SK-N-SH (cell line): ENCODE data around the gene BMX. TPM values are rescaled to one million over a fixed set of nuclear protein-coding genes. Genes with fewer than 3 reads are reported as not detected.

Source experiments
- CTCF ChIA-PET: fragments of 300-600, 350-600 bp; formaldehyde crosslinking; extraction: SDS; loops from one replicate; lab custom pipeline; 2021; lab: Yijun Ruan, JAX
- POLR2A ChIA-PET: fragments of 350-600 bp; sonication (Branson Sonifier 250); formaldehyde crosslinking; extraction: SDS; loops from one replicate; lab custom pipeline; 2020; ENCODE audit warnings: antibody characterized with exemption, inconsistent platforms; lab: Yijun Ruan, JAX
- DNase-seq: peaks from one replicate; pipeline ENCODE4 v3.0.0; 2012
- H2AFZ ChIP-seq: fragments of 200-600 bp; sonication (generic); 2 replicates; pipeline ENCODE4 v1.8.1; 2016; ENCODE audit warnings: antibody characterized with exemption, mild to moderate bottlenecking, low read depth
- H3F3A ChIP-seq: fragments of 200-600 bp; sonication (generic); replicated peaks from 2 replicates; pipeline ENCODE3; 2016; ENCODE audit warnings: antibody characterized with exemption, mild to moderate bottlenecking; ENCODE audit not compliant: insufficient read depth
- H3K27ac ChIP-seq, 2 experiments: fragments of 200-500 bp in 1 of 2; fragments of 200-600 bp in 1 of 2; sonication (Bioruptor generic) in 1 of 2; sonication (generic), shearing (Covaris generic) in 1 of 2; 2 replicates each; pipeline versions ENCODE4 v1.5.1 to v1.6.1; 2014 to 2016; ENCODE audit warnings: low read depth in 2 of 2, inconsistent platforms in 1 of 2, low read length in 1 of 2, mild to moderate bottlenecking in 1 of 2, mixed read lengths in 1 of 2
- H3K27me3 ChIP-seq: fragments of 200-600 bp; sonication (generic), shearing (Covaris generic); 2 replicates; pipeline ENCODE4 v1.6.1; 2016; ENCODE audit warnings: mixed run types; ENCODE audit not compliant: insufficient read depth
- H3K36me3 ChIP-seq, 2 experiments: fragments of 200-500 bp in 1 of 2; fragments of 200-600 bp in 1 of 2; sonication (Bioruptor generic) in 1 of 2; sonication (generic) in 1 of 2; replicated peaks in 1 of 2; 2 replicates each; pipeline versions ENCODE3 to v1.5.1; 2014 to 2016; ENCODE audit warnings: low read length in 1 of 2, mild to moderate bottlenecking in 1 of 2; ENCODE audit not compliant: insufficient read depth in 2 of 2, control insufficient read depth in 1 of 2
- H3K4me1 ChIP-seq, 2 experiments: fragments of 200-500 bp in 1 of 2; fragments of 200-600 bp in 1 of 2; sonication (Bioruptor generic) in 1 of 2; sonication (generic), shearing (Covaris generic) in 1 of 2; 2 replicates each; pipeline versions ENCODE4 v1.5.1 to v1.6.1; 2014 to 2016; ENCODE audit warnings: low read depth in 1 of 2, low read length in 1 of 2, mixed run types in 1 of 2; ENCODE audit not compliant: insufficient read depth in 2 of 2, control insufficient read depth in 1 of 2
- H3K4me2 ChIP-seq: fragments of 200-600 bp; sonication (generic), shearing (Covaris generic); 2 replicates; pipeline ENCODE4 v1.6.1; 2017; ENCODE audit warnings: mixed run types
- H3K4me3 ChIP-seq, 2 experiments: fragments of 200-500 bp in 1 of 2; fragments of 200-600 bp in 1 of 2; sonication (Bioruptor generic) in 1 of 2; sonication (generic), shearing (Covaris generic) in 1 of 2; 2 replicates each; pipeline versions ENCODE4 v1.5.1 to v1.8.1; 2014 to 2016; ENCODE audit warnings: low read depth in 2 of 2, inconsistent platforms in 1 of 2, low read length in 1 of 2, mild to moderate bottlenecking in 1 of 2, mixed read lengths in 1 of 2, moderate library complexity in 1 of 2
- H3K79me2 ChIP-seq: fragments of 200-600 bp; sonication (generic); 2 replicates; pipeline ENCODE4 v1.8.1; 2017; ENCODE audit warnings: mild to moderate bottlenecking; ENCODE audit not compliant: insufficient read depth
- H3K9ac ChIP-seq: fragments of 200-600 bp; sonication (generic); 2 replicates; pipeline ENCODE4 v1.6.1; 2017; ENCODE audit warnings: mixed run types
- H3K9me2 ChIP-seq: fragments of 200-600 bp; sonication (generic); 2 replicates; pipeline ENCODE4 v1.6.1; 2017; ENCODE audit warnings: mixed run types
- H3K9me3 ChIP-seq: fragments of 200-600 bp; sonication (generic); 2 replicates; pipeline ENCODE4 v1.6.1; 2017; ENCODE audit warnings: mixed run types, mild to moderate bottlenecking, moderate library complexity
- H4K20me1 ChIP-seq: fragments of 200-600 bp; sonication (generic); 2 replicates; pipeline ENCODE4 v1.6.1; 2017; ENCODE audit warnings: mild to moderate bottlenecking, mixed run types; ENCODE audit not compliant: insufficient read depth
- EP300 ChIP-seq, 2 experiments: IDR thresholded peaks; 2 replicates each; pipeline versions ENCODE4 v1.4.0 to v1.6.1; 2012; ENCODE audit warnings: borderline replicate concordance in 1 of 2, low read depth in 1 of 2, low read length in 1 of 2
- EZH2phosphoT487 ChIP-seq: fragments of 200-600 bp; sonication (generic); IDR thresholded peaks from 2 replicates; pipeline ENCODE4 v1.6.1; 2017; ENCODE audit warnings: low read depth, mixed run types, mild to moderate bottlenecking, antibody characterized with exemption, moderate library complexity, borderline replicate concordance
- FOXJ3 ChIP-seq: sonication (generic); formaldehyde crosslinking; IDR thresholded peaks from 2 replicates; pipeline ENCODE4 v1.5.1; 2020; ENCODE audit warnings: mild to moderate bottlenecking, missing genetic modification reagents
- FOXM1 ChIP-seq: IDR thresholded peaks from 2 replicates; pipeline ENCODE4 v1.4.0; 2012; ENCODE audit warnings: low read depth, mild to moderate bottlenecking
- GATA2 ChIP-seq: sonication (generic); formaldehyde crosslinking; IDR thresholded peaks from 2 replicates; pipeline ENCODE4 v1.5.0; 2020; ENCODE audit warnings: mild to moderate bottlenecking, missing genetic modification reagents
- IRF3 ChIP-seq: fragments of 150-350 bp; IDR thresholded peaks from 2 replicates; pipeline ENCODE4 v1.6.1; 2016; ENCODE audit warnings: mild to moderate bottlenecking, low read depth, low read length
- NRF1 ChIP-seq: IDR thresholded peaks from 2 replicates; pipeline ENCODE4 v1.6.1; 2012; ENCODE audit warnings: low read depth, mild to moderate bottlenecking, low read length
- PBX3 ChIP-seq: IDR thresholded peaks from 2 replicates; pipeline ENCODE4; 2012
- POLR2AphosphoS5 ChIP-seq: IDR thresholded peaks from 2 replicates; pipeline ENCODE4 v1.6.1; 2012; ENCODE audit warnings: low read depth, low read length
- RAD21 ChIP-seq: IDR thresholded peaks from 2 replicates; pipeline ENCODE4 v1.6.1; 2012; ENCODE audit warnings: mild to moderate bottlenecking, low read length
- RXRA ChIP-seq: IDR thresholded peaks from 2 replicates; pipeline ENCODE4 v1.4.0; 2012; ENCODE audit warnings: low read depth, mild to moderate bottlenecking, borderline replicate concordance
- SIN3A ChIP-seq: IDR thresholded peaks from 2 replicates; pipeline ENCODE4 v1.6.1; 2012; ENCODE audit warnings: low read depth, mild to moderate bottlenecking, low read length, moderate library complexity, borderline replicate concordance
- SMC3 ChIP-seq: IDR thresholded peaks from 2 replicates; pipeline ENCODE4 v1.6.1; 2012; ENCODE audit warnings: low read depth, low read length, improper control_type of control experiment
- TAF1 ChIP-seq: IDR thresholded peaks from 2 replicates; pipeline ENCODE4 v1.6.1; 2012; ENCODE audit warnings: low read depth, mild to moderate bottlenecking, low read length, moderate library complexity, borderline replicate concordance
- TCF12 ChIP-seq: IDR thresholded peaks from 2 replicates; pipeline ENCODE4 v1.4.0; 2012
- WGBS: methylation state at CpG from one replicate; pipeline ENCODE4 v1.1.6; 2017; ENCODE audit warnings: low lambda C conversion rate; 5-methylcytosine and 5-hydroxymethylcytosine counted together
- polyA plus RNA-seq, 3 experiments: library from polyadenylated mRNA; depleted of rRNA; stranded (reverse); fragments of >200 nt; gene quantifications; 2 replicates each; pipeline ENCODE4 v1.2.3, GENCODE V29; 2012
- TF ChIP-seq, protein P1 (sequence below): IDR thresholded peaks from 2 replicates; pipeline ENCODE4 v1.4.0; 2012; ENCODE audit warnings: low read depth

Gene BMX
- polyA plus RNA-seq, 1 of the 3 experiments (the other 2 are of a cell fraction) = not detected

- ChIA-PET CTCF (interaction anchor here (0.7 to 2.5 kb wide), 4 partner anchors 75 to 218 kb away, joined by 3 to 12 read pairs (median 4); partner anchors contain the start of gene PIR), POLR2A (no interaction called here)
- DNase-seq = no peak
- Histone ChIP-seq H3K4me1 (peaks cover 0 to 7% of the 10 kb centered on the region in 2 experiments; a peak in 2 of 4 replicates), H3K4me2 (no peak overlapping the region), H3K79me2 (no peaks in the 10 kb centered on the region), H3K9me2 (no peaks in the 10 kb centered on the region), H3F3A (no peaks in the 10 kb centered on the region), H2AFZ (no peak overlapping the region), H3K9ac (no peak overlapping the region), H3K4me3 (no peak overlapping the region), H3K27me3 (peaks cover 6% of the 10 kb centered on the region; the same call in 1 of the 2 replicates), H4K20me1 (no peaks in the 10 kb centered on the region), H3K36me3 (no peaks in the 10 kb centered on the region), H3K9me3 (no peaks in the 10 kb centered on the region), H3K27ac (no peak overlapping the region)
- 21% methylated on average over 7 of the region's 7 CpGs for WGBS
- peak; percentile 53 for TF ChIP-seq RAD21
- TF ChIP-seq SIN3A = no peak
- TF ChIP-seq POLR2AphosphoS5 = no peak
These were observed 67.4 kb downstream of the BMX start for GRCh38 chrX:15567886-15568616.

DNA sequence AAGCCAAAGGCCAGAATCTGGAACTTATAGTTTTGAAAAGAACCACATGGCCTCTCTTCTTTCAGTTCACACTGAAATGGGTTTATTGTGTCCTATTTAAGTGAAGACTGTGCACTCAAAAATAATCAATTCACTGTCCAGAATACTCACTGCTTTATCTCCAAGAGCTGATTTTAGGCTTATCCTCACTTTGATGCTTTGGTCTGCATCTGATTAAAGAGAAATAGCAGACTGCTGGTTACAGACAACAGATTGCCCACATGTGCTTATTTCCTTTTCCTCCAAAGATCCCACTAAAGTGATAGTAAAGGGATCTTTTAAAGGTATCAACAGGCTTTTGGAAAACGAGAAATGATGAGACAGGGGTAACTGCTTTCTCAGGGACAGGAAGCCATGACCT is 69.5 kb downstream of the BMX start:
- Histone ChIP-seq H3K27ac (peak overlapping the region in 1 of 2 experiments; percentile 85; a peak in 2 of 4 replicates), H3K4me1 (peaks cover 0 to 7% of the 10 kb centered on the region in 2 experiments; a peak in 2 of 4 replicates), H3K9ac (no peak overlapping the region), H3K4me3 (no peak overlapping the region), H3F3A (no peaks in the 10 kb centered on the region)
- POLR2A ChIA-PET = no interaction called here
- TF ChIP-seq GATA2 (peak; percentile 79), TCF12 (peak; percentile 33; the same call in 1 of the 2 replicates), SMC3 (no peak), POLR2AphosphoS5 (no peak), EP300 (IDR thresholded peaks at IDR 0.05; ENCODE audit: borderline replicate concordance in 1 of 2, low read depth in 1 of 2, low read length in 1 of 2) (peak in 1 of 2 experiments; percentile 75; a peak in 1 of 4 replicates), FOXJ3 (CRISPR knock-in tag) (peak; percentile 74)
- TF ChIP-seq, protein P1, sequence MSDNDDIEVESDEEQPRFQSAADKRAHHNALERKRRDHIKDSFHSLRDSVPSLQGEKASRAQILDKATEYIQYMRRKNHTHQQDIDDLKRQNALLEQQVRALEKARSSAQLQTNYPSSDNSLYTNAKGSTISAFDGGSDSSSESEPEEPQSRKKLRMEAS = no peak
- TF ChIP-seq, all 33 proteins: peak for 4
- CTCF ChIA-PET = interaction anchor here (1.5 to 2.5 kb wide), 2 partner anchors 99 to 221 kb away, joined by 6 to 12 read pairs; no protein-coding TSS in a partner anchor
- H3K27me3 ChIP-seq = no peaks in the 10 kb centered on the region; the same call in 1 of the 2 replicates
- no peak overlapping the region for H3K4me2 ChIP-seq
- no peaks in the 10 kb centered on the region for H3K9me2 ChIP-seq
- no peaks in the 10 kb centered on the region for H3K9me3 ChIP-seq
- no peaks in the 10 kb centered on the region for H3K36me3 ChIP-seq
- 0% methylated on average over 1 of the region's 1 CpG for WGBS
- no peaks in the 10 kb centered on the region for H4K20me1 ChIP-seq
- no peaks in the 10 kb centered on the region for H3K79me2 ChIP-seq
- peak; percentile 14 for DNase-seq
- no peak overlapping the region for H2AFZ ChIP-seq

- Histone ChIP-seq H3K27me3 (no peaks in the 10 kb centered on the region; the same call in 1 of the 2 replicates), H3K4me1 (peaks cover 0 to 4% of the 10 kb centered on the region in 2 experiments; a peak in 2 of 4 replicates), H3K9me3 (no peaks in the 10 kb centered on the region), H3K9me2 (no peaks in the 10 kb centered on the region), H3K4me2 (no peak overlapping the region), H4K20me1 (no peaks in the 10 kb centered on the region), H3K4me3 (no peak overlapping the region), H3K79me2 (no peaks in the 10 kb centered on the region), H3K9ac (no peak overlapping the region), H3F3A (no peaks in the 10 kb centered on the region), H3K36me3 (no peaks in the 10 kb centered on the region), H3K27ac (no peak overlapping the region), H2AFZ (no peak overlapping the region)
- ChIA-PET POLR2A (no interaction called here), CTCF (no interaction called here)
- TF ChIP-seq FOXJ3 (CRISPR knock-in tag) (no peak), TAF1 (no peak), IRF3 (no peak), FOXM1 (no peak), PBX3 (no peak), EZH2phosphoT487 (no peak), NRF1 (no peak), RXRA (no peak)
- no peak for DNase-seq
- 17% methylated on average over 2 of the region's 2 CpGs for WGBS
These were observed 73.4 kb downstream of the BMX start for GRCh38 chrX:15574017-15574416.
